Urinary bladder (tissue), 4 donors: ENCODE data around the gene SPAG9. TPM values are rescaled to one million over a fixed set of nuclear protein-coding genes. Genes with fewer than 3 reads are reported as not detected.
A peak's percentile ranks its signal among the peaks of the same experiment; 100 is the strongest.

Source experiments
- DNase-seq: peaks from one replicate; pipeline ENCODE4 v3.0.0-alpha.2; 2015; ENCODE audit errors: extremely low spot score
- H3K27ac ChIP-seq: one replicate; pipeline ENCODE4 v1.5.1; 2013; ENCODE audit warnings: low read depth, mild to moderate bottlenecking, moderate library complexity
- H3K36me3 ChIP-seq: one replicate; pipeline ENCODE4 v1.6.1; 2013; ENCODE audit warnings: mild to moderate bottlenecking, moderate library complexity; ENCODE audit not compliant: insufficient read depth
- H3K4me1 ChIP-seq: one replicate; pipeline ENCODE4 v1.6.1; 2013; ENCODE audit warnings: mild to moderate bottlenecking, moderate library complexity; ENCODE audit not compliant: insufficient read depth
- H3K4me3 ChIP-seq: one replicate; pipeline ENCODE4 v1.5.1; 2013; ENCODE audit warnings: low read depth, low read length
- WGBS: extraction: QIAGEN DNeasy Blood & Tissue Kit; methylation state at CpG from one replicate; pipeline ENCODE4 v1.1.7; 2013; 5-methylcytosine and 5-hydroxymethylcytosine counted together
- polyA plus RNA-seq: library from polyadenylated mRNA; stranded (reverse); fragments of 200-250 nt; gene quantifications from one replicate; pipeline ENCODE4 v1.2.3, GENCODE V29; 2013
- total RNA-seq: library from RNA; depleted of rRNA; stranded (reverse); fragments of >200 nt; gene quantifications from one replicate; pipeline ENCODE4 v1.2.3, GENCODE V29; 2014
- donor health status: healthy with polysubstance abuse.
- donor health status: healthy.

SPAG9 gene
- total and polyA plus RNA-seq, 2 donors, result 53.9 to 211 TPM

DNA sequence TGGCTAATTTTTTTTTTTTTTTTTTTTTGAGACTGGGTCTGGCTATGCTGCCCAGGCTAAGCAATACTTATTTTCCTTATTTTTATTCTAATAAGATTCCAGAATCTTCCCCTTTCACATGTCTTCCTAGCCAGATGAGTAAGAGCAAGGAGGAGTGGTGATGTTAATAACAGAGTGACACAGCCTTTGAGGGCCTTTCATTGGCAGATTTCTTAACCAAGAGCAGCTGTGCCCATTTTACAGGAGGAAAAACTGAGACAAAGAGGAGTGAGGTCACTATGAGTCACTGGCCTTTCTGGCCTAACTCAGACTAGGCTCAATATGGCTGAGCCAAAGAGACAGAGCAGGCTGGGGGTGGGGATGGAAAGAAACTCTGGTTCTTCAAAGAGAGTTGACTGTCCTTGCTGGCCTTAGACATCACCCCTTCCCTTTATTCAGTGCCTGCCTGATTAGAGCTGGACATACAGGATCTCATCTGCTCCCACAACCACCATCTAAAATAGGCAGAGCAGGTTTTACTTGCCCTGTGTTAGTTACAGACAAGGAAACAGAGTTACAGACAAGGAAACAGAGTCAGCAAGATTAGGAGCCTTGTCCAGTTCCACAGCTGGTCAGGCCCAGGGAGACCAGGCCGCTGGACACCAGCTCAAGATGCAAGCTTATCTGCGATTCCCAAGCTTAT, 204.5 kb downstream of the SPAG9 start:
- Histone ChIP-seq H3K4me1 (peaks cover 2% of the 10 kb centered on the region), H3K4me3 (no peak overlapping the region), H3K27ac (peak overlapping the region; percentile 12), H3K36me3 (no peaks in the 10 kb centered on the region)
- whole genome bisulfite sequencing, result 79% methylated on average over 2 of the region's 2 CpGs
- no peak for DNase-seq

- DNase-seq, result no peak
- 87% methylated on average over 11 of the region's 11 CpGs for WGBS
- peak overlapping the region; percentile 42 for H3K27ac ChIP-seq
- H3K36me3 ChIP-seq, result no peaks in the 10 kb centered on the region
- peaks cover 2% of the 10 kb centered on the region for H3K4me1 ChIP-seq
- H3K4me3 ChIP-seq, result no peak overlapping the region
Measured at GRCh38 chr17:50914505-50915063, 206.1 kb downstream of the SPAG9 start.

GRCh38 chr17:50913120-50913519, 207.5 kb downstream of the SPAG9 start:
- no peak overlapping the region for H3K27ac ChIP-seq
- 89% methylated on average over 2 of the region's 2 CpGs for WGBS
- DNase-seq, result no peak

More at GRCh38 chr17:50913120-50913519, 207.5 kb downstream of the SPAG9 start:
- no peaks in the 10 kb centered on the region for H3K36me3 ChIP-seq
- no peak overlapping the region for H3K4me3 ChIP-seq
- H3K4me1 ChIP-seq, result peaks cover 2% of the 10 kb centered on the region

Other genes starting within 250 kb of the SPAG9 start
- 38.1 TPM for gene NME1, start 32.7 kb upstream of the SPAG9 start, total RNA-seq
- gene NME1, start 32.7 kb upstream of the SPAG9 start, polyA plus RNA-seq, result 63.3 TPM
- gene NME2, start 45.5 kb upstream of the SPAG9 start, total RNA-seq, result 191 TPM
- 688 TPM for gene NME2, start 45.5 kb upstream of the SPAG9 start, polyA plus RNA-seq
- gene MBTD1, start 139.2 kb upstream of the SPAG9 start, total RNA-seq, result 60.1 TPM
- gene MBTD1, start 139.2 kb upstream of the SPAG9 start, polyA plus RNA-seq, result 5.9 TPM
- gene UTP18, start 139.7 kb upstream of the SPAG9 start, total RNA-seq, result 30.2 TPM
- 23.6 TPM for gene UTP18, start 139.7 kb upstream of the SPAG9 start, polyA plus RNA-seq